Duodenal mucosa (tissue), 2 donors: ENCODE data around the gene NLGN3.
"Not testable (repeated sequence)": the region's sequence is repeated elsewhere in the genome, so short reads cannot be mapped to it uniquely, and the experiment has no call there.

ENCODE experiments used
- H3K27ac ChIP-seq: one replicate; pipeline ENCODE4 v1.7.0; 2013; ENCODE audit warnings: low read depth, low read length
- H3K27me3 ChIP-seq, 2 donors: one replicate each; pipeline ENCODE4 v1.7.0; 2013; ENCODE audit warnings: low read length in 2 of 2, control low read depth in 1 of 2; ENCODE audit not compliant: insufficient read depth in 2 of 2, control insufficient read depth in 1 of 2
- H3K36me3 ChIP-seq, 2 donors: one replicate each; pipeline ENCODE4 v1.7.0; 2013; ENCODE audit warnings: low read length in 2 of 2, control low read depth in 1 of 2; ENCODE audit not compliant: insufficient read depth in 2 of 2, control insufficient read depth in 1 of 2
- H3K4me1 ChIP-seq, 2 donors: one replicate each; pipeline ENCODE4 v1.7.0; 2013; ENCODE audit warnings: low read length in 2 of 2, control low read depth in 1 of 2; ENCODE audit not compliant: insufficient read depth in 2 of 2, control insufficient read depth in 1 of 2
- H3K4me3 ChIP-seq, 2 donors: one replicate each; pipeline ENCODE4 v1.7.0; 2013; ENCODE audit warnings: low read length in 2 of 2, low read depth in 1 of 2
- H3K9ac ChIP-seq, 2 donors: one replicate each; pipeline ENCODE4 v1.7.0; 2013; ENCODE audit warnings: low read length in 2 of 2, low read depth in 1 of 2
- H3K9me3 ChIP-seq, 2 donors: one replicate each; pipeline ENCODE4 v1.7.0; 2013; ENCODE audit warnings: low read length in 2 of 2, control low read depth in 1 of 2; ENCODE audit not compliant: control insufficient read depth in 1 of 2

NLGN3 gene

GRCh38 chrX:71180579-71181265, 36.1 kb downstream of the NLGN3 start:
- H3K27me3 ChIP-seq, H3K36me3 ChIP-seq, H3K9ac ChIP-seq, H3K27ac ChIP-seq, H3K9me3 ChIP-seq, H3K4me3 ChIP-seq: not testable (repeated sequence)
- H3K4me1 ChIP-seq: peaks cover 4 to 11% of the 10 kb centered on the region in 2 donors

GRCh38 chrX:71181558-71181909, 36.9 kb downstream of the NLGN3 start:
- Histone ChIP-seq H3K4me3 (peak overlapping the region; percentile 64 to 76), H3K27ac (peak overlapping the region; percentile 73), H3K27me3 (no peaks in the 10 kb centered on the region), H3K36me3 (peaks cover 0 to 5% of the 10 kb centered on the region in 2 donors), H3K9me3 (no peaks in the 10 kb centered on the region), H3K4me1 (peaks cover 4 to 11% of the 10 kb centered on the region in 2 donors), H3K9ac (peak overlapping the region; percentile 57 to 81)

- Histone ChIP-seq H3K4me3 (peak overlapping the region; percentile 64 to 76), H3K27me3 (no peaks in the 10 kb centered on the region), H3K27ac (peak overlapping the region; percentile 73)
Observed at GRCh38 chrX:71181910-71182799, 37.5 kb downstream of the NLGN3 start.

GRCh38 chrX:71182871-71183270, 38.2 kb downstream of the NLGN3 start:
- Histone ChIP-seq H3K36me3 (peaks cover 0 to under 1% of the 10 kb centered on the region in 2 donors), H3K9ac (peak overlapping the region in 1 of 2 donors; percentile 80), H3K9me3 (no peaks in the 10 kb centered on the region), H3K27me3 (no peaks in the 10 kb centered on the region), H3K4me3 (peak overlapping the region in 1 of 2 donors; percentile 69), H3K4me1 (peaks cover 4 to 11% of the 10 kb centered on the region in 2 donors), H3K27ac (no peak overlapping the region)

More at GRCh38 chrX:71181910-71182799, 37.5 kb downstream of the NLGN3 start:
- peaks cover 4 to 11% of the 10 kb centered on the region in 2 donors for H3K4me1 ChIP-seq
- no peaks in the 10 kb centered on the region for H3K9me3 ChIP-seq
- H3K9ac ChIP-seq: peak overlapping the region; percentile 57 to 81
- H3K36me3 ChIP-seq: peaks cover 0 to 5% of the 10 kb centered on the region in 2 donors

- no peaks in the 10 kb centered on the region for H3K36me3 ChIP-seq
- peaks cover 4 to 11% of the 10 kb centered on the region in 2 donors for H3K4me1 ChIP-seq
- peak overlapping the region; percentile 3 for H3K27ac ChIP-seq
- H3K4me3 ChIP-seq: no peak overlapping the region
- H3K27me3 ChIP-seq: no peaks in the 10 kb centered on the region
- no peak overlapping the region for H3K9ac ChIP-seq
- H3K9me3 ChIP-seq: no peaks in the 10 kb centered on the region
Observed at GRCh38 chrX:71183341-71183740, 38.7 kb downstream of the NLGN3 start.

- no peaks in the 10 kb centered on the region for H3K27me3 ChIP-seq
- H3K4me1 ChIP-seq: peaks cover 4 to 11% of the 10 kb centered on the region in 2 donors
- H3K27ac ChIP-seq: no peak overlapping the region
- no peaks in the 10 kb centered on the region for H3K9me3 ChIP-seq
- no peaks in the 10 kb centered on the region for H3K36me3 ChIP-seq
- no peak overlapping the region for H3K9ac ChIP-seq
- no peak overlapping the region for H3K4me3 ChIP-seq
Observed at GRCh38 chrX:71184092-71184491, 39.5 kb downstream of the NLGN3 start.

- Histone ChIP-seq H3K9me3 (no peaks in the 10 kb centered on the region), H3K4me3 (no peak overlapping the region), H3K36me3 (no peaks in the 10 kb centered on the region), H3K27ac (no peak overlapping the region), H3K9ac (no peak overlapping the region), H3K27me3 (no peaks in the 10 kb centered on the region), H3K4me1 (peaks cover 4 to 11% of the 10 kb centered on the region in 2 donors)
Observed at GRCh38 chrX:71184803-71185495, 40.3 kb downstream of the NLGN3 start.

GRCh38 chrX:71191248-71191647, 46.6 kb downstream of the NLGN3 start:
- no peaks in the 10 kb centered on the region for H3K9me3 ChIP-seq
- no peaks in the 10 kb centered on the region for H3K4me1 ChIP-seq
- no peak overlapping the region for H3K9ac ChIP-seq
- no peaks in the 10 kb centered on the region for H3K36me3 ChIP-seq
- no peak overlapping the region for H3K27ac ChIP-seq
- no peaks in the 10 kb centered on the region for H3K27me3 ChIP-seq
- no peak overlapping the region for H3K4me3 ChIP-seq

GRCh38 chrX:71195964-71196649, 51.5 kb downstream of the NLGN3 start:
- Histone ChIP-seq H3K27ac (no peak overlapping the region), H3K4me3 (peak overlapping the region; percentile 47 to 72)

More at GRCh38 chrX:71195964-71196649, 51.5 kb downstream of the NLGN3 start:
- Histone ChIP-seq H3K27me3 (no peaks in the 10 kb centered on the region), H3K9ac (peak overlapping the region; percentile 39 to 51), H3K4me1 (peaks cover 0 to 4% of the 10 kb centered on the region in 2 donors), H3K36me3 (no peaks in the 10 kb centered on the region), H3K9me3 (no peaks in the 10 kb centered on the region)
